ENCODE data around the gene WFDC1.

The WFDC1 gene, protein sequence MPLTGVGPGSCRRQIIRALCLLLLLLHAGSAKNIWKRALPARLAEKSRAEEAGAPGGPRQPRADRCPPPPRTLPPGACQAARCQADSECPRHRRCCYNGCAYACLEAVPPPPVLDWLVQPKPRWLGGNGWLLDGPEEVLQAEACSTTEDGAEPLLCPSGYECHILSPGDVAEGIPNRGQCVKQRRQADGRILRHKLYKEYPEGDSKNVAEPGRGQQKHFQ

GRCh38 chr16:84294531-84295142 is at the start of gene WFDC1:
Gene WFDC1, plus strand, starts transcription at chr16:84294878. Its CDS starts 94 bp downstream, at chr16:84294972.
- DNase-seq = no peak

- DNase-seq = no peak
Observed at GRCh38 chr16:84245956-84246678, 48.6 kb upstream of the WFDC1 start.

DNA sequence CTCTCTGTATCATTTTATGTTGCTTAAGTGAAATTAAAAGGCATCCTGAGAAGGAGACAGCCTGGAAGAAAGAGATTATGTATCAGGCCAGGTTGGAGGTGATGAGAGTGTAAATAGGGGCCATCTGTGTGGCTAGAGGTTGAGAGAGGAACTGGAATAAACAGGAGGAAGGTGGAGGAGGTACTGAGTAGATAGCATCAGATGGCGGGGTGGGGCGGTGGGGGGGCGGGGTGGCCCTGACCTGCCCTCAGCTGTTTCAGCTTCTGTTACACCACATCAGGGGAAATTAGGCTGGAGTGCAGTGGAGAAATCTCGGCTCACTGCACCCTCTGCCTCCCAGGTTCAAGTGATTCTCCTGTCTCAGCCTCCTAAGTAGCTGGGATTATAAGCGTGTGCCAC is 48.0 kb upstream of the WFDC1 start:
- no peak for DNase-seq

DNA sequence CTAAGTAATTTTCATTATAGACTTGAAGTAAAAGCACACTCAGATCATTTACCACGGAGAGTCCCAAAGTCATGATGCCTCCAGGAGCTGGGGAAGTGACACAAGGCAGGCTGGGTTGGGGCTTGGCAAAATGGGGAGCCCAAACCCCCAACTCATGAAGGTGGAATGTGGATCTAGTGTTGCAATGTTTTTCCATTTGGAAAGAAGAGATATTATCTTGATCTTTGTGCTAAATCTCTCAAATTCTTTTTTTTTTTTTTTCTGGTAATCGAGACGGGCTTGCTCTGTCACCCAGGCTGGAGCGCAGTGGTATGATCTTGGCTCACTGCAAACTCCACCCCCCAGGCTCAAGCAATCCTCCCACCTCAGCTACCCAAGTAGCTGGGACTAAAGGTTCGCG is 47.3 kb upstream of the WFDC1 start:
- no peak for DNase-seq

DNA sequence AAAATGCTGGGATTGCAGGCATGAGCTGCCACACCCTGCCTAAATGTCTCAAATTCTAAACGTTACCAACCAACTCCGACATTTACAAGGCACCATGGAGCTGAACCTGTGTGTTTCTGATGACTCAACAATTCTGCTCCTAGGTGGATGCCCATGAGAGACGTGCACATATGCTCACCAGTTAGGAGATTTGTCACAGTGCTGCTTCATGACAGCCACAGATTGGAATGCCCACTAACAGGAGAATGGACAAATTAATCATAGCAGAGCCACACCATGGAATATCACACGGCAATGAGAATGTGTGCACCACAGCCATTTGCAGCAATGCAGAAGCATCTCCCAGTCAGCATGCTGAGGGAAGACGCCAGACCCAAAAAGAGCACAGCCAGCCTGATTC is 46.8 kb upstream of the WFDC1 start:
- no peak for DNase-seq

DNA sequence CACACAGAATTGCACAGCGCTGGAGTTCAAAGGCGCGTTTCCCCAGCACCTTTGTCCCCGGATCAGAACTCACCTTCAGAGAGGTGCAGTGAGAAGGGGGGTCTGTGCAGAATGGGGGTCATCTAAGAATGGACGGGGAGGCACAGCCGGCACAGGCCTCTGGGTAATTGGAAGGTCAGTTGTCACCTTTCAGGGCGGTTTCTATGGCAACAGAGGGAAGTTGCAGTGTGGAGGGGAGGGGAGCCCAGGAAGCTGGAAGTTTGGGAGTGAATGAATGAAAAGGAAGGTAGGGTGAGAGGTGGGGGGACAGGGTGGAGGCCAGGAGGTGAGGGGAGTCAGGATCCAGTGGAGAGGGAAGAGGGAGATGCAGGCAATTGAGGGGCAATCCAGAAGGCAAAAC is 42.5 kb upstream of the WFDC1 start:
- DNase-seq = no peak

- no peak for DNase-seq
Observed at GRCh38 chr16:84253173-84253572, 41.5 kb upstream of the WFDC1 start.

DNA sequence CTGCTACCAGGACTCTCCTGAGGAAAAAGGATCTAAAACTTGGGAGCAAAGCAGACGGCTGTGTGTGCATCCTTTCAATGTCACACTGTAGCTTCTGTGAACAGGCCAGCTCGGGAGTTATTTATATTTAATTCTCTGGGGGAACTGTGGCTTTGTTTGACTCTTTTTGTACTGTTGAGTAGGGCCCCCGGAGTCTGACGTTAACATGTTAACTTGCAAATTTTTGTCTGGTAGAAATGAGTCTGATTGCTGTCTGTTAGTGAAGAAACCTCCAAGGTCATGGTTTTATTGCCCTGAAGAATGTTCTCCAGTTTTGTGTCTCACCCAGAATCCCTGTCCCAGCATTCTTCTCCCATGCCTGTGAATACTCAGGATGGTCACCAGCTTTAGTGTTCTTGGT is 40.6 kb upstream of the WFDC1 start:
- DNase-seq = no peak

GRCh38 chr16:84255050-84255810 is 39.4 kb upstream of the WFDC1 start:
- no peak for DNase-seq

DNA sequence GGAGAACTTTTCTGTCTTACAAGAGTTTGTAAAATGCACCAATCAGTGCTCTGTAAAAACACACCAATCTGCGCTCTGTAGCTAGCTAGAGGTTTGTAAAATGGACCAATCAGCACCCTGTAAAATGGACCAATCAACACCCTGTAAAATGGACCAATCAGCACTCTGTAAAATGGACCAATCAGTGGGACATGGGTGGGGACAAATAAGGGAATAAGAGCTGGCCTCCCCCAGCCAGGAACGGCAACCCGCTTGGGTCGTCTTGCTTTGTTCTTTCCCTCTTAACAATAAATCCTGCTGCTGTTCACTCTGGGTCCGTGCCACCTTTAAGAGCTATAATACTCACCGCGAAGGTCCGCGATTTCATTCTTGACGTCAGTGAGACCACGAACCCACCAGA is 36.4 kb upstream of the WFDC1 start:
- no peak for DNase-seq

DNA sequence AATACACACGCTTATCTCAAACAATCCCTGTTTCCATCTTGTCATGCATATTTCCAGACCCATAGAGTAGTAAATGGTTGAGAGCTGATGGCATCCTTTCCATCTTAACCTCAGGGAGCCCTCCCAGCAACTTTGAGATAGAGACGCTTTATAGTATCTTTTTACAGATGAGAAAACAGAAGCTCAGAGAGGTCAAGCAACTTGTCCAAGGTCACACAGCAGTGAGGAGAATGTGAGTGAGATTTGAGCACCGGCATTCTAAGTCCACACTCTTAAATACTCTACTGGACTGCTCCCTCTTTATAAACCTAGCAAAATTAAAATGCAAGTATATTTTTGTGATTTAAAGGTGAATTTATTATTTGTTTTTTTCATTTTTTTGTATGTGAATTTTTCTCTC is 35.0 kb upstream of the WFDC1 start:
- DNase-seq = no peak

- DNase-seq = no peak
Observed at GRCh38 chr16:84260766-84261554, 33.7 kb upstream of the WFDC1 start.

- DNase-seq = no peak
Observed at GRCh38 chr16:84262031-84262430, 32.6 kb upstream of the WFDC1 start.

GRCh38 chr16:84262939-84263338 is 31.7 kb upstream of the WFDC1 start:
- no peak for DNase-seq

DNA sequence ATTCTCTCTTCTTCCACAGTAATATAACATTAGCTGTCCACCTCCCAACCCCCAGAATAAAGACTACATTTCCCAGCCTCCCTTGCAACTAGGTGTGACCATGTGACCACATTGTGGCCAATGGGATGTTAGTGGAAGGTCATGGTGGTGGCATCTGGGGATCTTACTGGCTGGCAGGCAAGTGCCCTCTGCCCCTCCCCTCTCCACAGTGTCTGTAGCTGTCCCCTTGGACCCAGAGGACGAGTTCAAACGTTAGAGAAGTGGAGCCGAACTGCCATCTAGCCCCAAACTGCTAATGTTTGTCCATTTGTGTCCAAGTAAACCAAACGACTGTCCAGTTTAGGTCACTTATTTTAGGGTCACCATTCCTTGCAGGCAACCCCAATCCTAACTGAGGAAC is 28.2 kb upstream of the WFDC1 start:
- no peak for DNase-seq

DNA sequence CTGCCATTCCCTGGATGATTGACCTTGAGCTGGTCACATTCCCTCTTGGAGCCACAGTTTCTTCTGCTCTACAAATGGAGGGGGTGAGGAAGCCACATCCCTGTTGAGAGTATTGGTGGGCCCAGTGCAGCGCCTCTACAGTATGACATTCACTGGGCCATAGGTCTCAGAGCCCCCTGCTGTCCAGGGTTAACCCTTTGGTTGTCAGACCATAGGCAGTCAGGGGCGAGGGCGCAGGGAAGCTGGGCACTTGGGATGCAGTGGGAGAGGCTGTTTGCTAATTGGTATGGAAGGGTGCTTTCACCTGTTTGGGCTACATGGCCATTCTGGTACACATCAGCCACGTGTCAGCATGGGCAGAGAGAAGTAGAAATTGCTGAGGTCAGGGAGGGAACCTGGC is 27.3 kb upstream of the WFDC1 start:
- no peak for DNase-seq

- DNase-seq = no peak
Observed at GRCh38 chr16:84268291-84269040, 26.2 kb upstream of the WFDC1 start.

- no peak for DNase-seq
Observed at GRCh38 chr16:84270071-84270470, 24.6 kb upstream of the WFDC1 start.

- no peak for DNase-seq
Observed at GRCh38 chr16:84270531-84270930, 24.1 kb upstream of the WFDC1 start.

DNA sequence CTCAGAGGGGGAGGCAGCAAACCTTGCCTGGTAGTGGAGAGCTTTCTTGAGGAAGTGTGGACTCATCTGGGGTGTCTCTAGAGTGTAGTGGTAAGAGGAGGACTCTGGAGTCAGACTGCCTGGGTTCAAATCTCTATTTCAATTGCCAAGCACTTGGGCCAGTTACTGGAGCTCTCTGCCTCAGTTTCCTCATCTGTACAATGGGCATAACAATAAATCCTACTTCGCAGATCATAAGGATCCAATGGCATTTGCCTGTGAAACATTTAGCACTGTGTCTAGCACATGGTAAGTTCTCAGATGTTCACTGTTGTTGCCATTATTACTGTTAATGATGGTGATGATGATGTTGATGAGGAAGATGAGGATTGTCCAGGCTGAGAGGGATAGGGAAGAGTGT is 23.6 kb upstream of the WFDC1 start:
- DNase-seq = no peak

DNA sequence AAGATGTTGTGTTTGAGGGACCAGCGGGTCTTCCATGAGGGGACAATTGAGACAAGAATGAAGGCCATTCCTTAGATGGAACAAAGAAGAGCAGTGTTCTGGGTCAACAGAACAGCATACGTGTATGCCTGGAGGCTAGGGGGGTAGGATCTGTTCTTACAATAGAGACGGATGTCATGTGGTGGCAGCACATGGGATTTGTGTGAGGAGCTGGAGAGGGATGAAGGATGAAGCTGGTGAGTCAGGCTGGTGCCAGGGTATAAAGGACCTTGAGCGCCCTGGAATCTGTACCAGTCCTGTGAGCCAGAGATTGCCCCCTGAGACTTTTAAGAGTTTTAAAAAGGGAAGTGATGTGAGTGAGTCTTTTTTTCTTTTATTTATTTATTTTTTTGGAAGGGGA is 22.8 kb upstream of the WFDC1 start:
- DNase-seq = no peak

GRCh38 chr16:84272740-84273320 is 21.8 kb upstream of the WFDC1 start:
- no peak for DNase-seq
